Neural cell (in vitro differentiated cells): ENCODE measurements around the gene CLDN20. TPM values are rescaled to one million over a fixed set of nuclear protein-coding genes. Genes with fewer than 3 reads are reported as not detected.

ENCODE experiments used
- H2AFZ ChIP-seq: fragments of 200-600, 300-800 bp; sonication (generic), shearing (Covaris generic); 2 replicates; pipeline ENCODE4 v1.6.0; 2014; ENCODE audit warnings: low read depth, mild to moderate bottlenecking, antibody characterized with exemption, low read length, moderate library complexity
- H3F3A ChIP-seq: fragments of 200-600 bp; shearing (Covaris generic); 2 replicates; pipeline ENCODE4 v1.6.1; 2016; ENCODE audit warnings: mild to moderate bottlenecking, moderate library complexity, mixed read lengths, antibody characterized with exemption, low read length; ENCODE audit not compliant: insufficient read depth, poor library complexity, severe bottlenecking
- H3K27ac ChIP-seq: fragments of 200-600, 300-800 bp; sonication (generic), shearing (Covaris generic); 2 replicates; pipeline ENCODE4 v1.5.1; 2014; ENCODE audit warnings: mild to moderate bottlenecking, low read length, moderate library complexity
- H3K27me3 ChIP-seq: fragments of 300-800, 200-600 bp; sonication (generic), shearing (Covaris generic); 2 replicates; pipeline ENCODE4 v1.6.0; 2014; ENCODE audit warnings: mild to moderate bottlenecking, low read depth, low read length, moderate library complexity; ENCODE audit not compliant: insufficient read depth
- H3K36me3 ChIP-seq: fragments of 300-800, 200-600 bp; sonication (generic), shearing (Covaris generic); 2 replicates; pipeline ENCODE4 v1.5.1; 2014; ENCODE audit warnings: mild to moderate bottlenecking, antibody characterized with exemption, low read length, moderate library complexity; ENCODE audit not compliant: insufficient read depth
- H3K4me2 ChIP-seq: fragments of 300-800, 200-600 bp; sonication (generic), shearing (Covaris generic); 2 replicates; pipeline ENCODE4 v1.6.0; 2014; ENCODE audit warnings: mild to moderate bottlenecking, low read length
- H3K4me3 ChIP-seq: fragments of 300-800, 200-600 bp; sonication (generic), shearing (Covaris generic); 2 replicates; pipeline ENCODE4 v1.5.1; 2014; ENCODE audit warnings: mild to moderate bottlenecking, low read length, moderate library complexity
- H3K79me2 ChIP-seq: fragments of 200-600 bp; shearing (Covaris generic); replicated peaks from 2 replicates; pipeline ENCODE4 v1.6.0; 2014; ENCODE audit warnings: mild to moderate bottlenecking, low read length, moderate library complexity; ENCODE audit not compliant: insufficient read depth
- H3K9ac ChIP-seq: fragments of 300-800, 200-600 bp; sonication (generic), shearing (Covaris generic); 2 replicates; pipeline ENCODE4 v1.6.1; 2016; ENCODE audit warnings: mild to moderate bottlenecking, low read length, mixed read lengths
- H3K9me2 ChIP-seq: fragments of 200-600 bp; shearing (Covaris generic); 2 replicates; pipeline ENCODE4 v1.6.1; 2016; ENCODE audit warnings: mild to moderate bottlenecking, low read length, mixed read lengths; ENCODE audit not compliant: insufficient read depth
- H3K9me3 ChIP-seq: fragments of 200-600, 300-800 bp; sonication (generic), shearing (Covaris generic); 2 replicates; pipeline ENCODE4 v1.6.1; 2016; ENCODE audit warnings: mild to moderate bottlenecking, mixed run types, low read length, moderate library complexity, mixed read lengths
- H4K20me1 ChIP-seq: fragments of 200-600 bp; shearing (Covaris generic); 2 replicates; pipeline ENCODE4 v1.6.1; 2016; ENCODE audit warnings: mild to moderate bottlenecking, mixed run types; ENCODE audit not compliant: insufficient read depth
- EP300 ChIP-seq: fragments of 450-650 bp; conservative IDR thresholded peaks from 2 replicates; pipeline ENCODE4 v1.6.1; 2014; ENCODE audit warnings: antibody characterized with exemption, mild to moderate bottlenecking, moderate library complexity; ENCODE audit not compliant: poor library complexity, severe bottlenecking
- EZH2 ChIP-seq: fragments of 200-600, 300-800 bp; shearing (Covaris generic), sonication (generic); IDR thresholded peaks from 2 replicates; pipeline ENCODE4 v1.6.1; 2014; ENCODE audit warnings: antibody characterized with exemption, low read length, borderline replicate concordance, mild to moderate bottlenecking; ENCODE audit not compliant: insufficient read depth, poor library complexity, severe bottlenecking
- MXI1 ChIP-seq: fragments of 450-650 bp; conservative IDR thresholded peaks from 2 replicates; pipeline ENCODE4 v1.6.1; 2014; ENCODE audit warnings: antibody characterized with exemption, mild to moderate bottlenecking; ENCODE audit not compliant: poor library complexity, severe bottlenecking
- POLR2AphosphoS5 ChIP-seq: IDR thresholded peaks from 2 replicates; pipeline ENCODE4 v1.6.1; 2012
- RAD21 ChIP-seq: fragments of 450-650 bp; conservative IDR thresholded peaks from 2 replicates; pipeline ENCODE4 v1.6.1; 2014; ENCODE audit warnings: antibody characterized with exemption, mild to moderate bottlenecking, moderate library complexity
- REST ChIP-seq: IDR thresholded peaks from 2 replicates; pipeline ENCODE4 v1.6.1; 2012; ENCODE audit warnings: borderline replicate concordance
- SMC3 ChIP-seq: fragments of 450-650 bp; conservative IDR thresholded peaks from 2 replicates; pipeline ENCODE4 v1.6.1; 2014; ENCODE audit warnings: antibody characterized with exemption, mild to moderate bottlenecking, moderate library complexity; ENCODE audit not compliant: poor library complexity
- TAF1 ChIP-seq: IDR thresholded peaks from 2 replicates; pipeline ENCODE4 v1.6.1; 2012; ENCODE audit warnings: low read depth
- polyA plus RNA-seq: library from polyadenylated mRNA; depleted of rRNA; stranded (reverse); fragments of >200 nt; gene quantifications from 2 replicates; pipeline ENCODE4 v1.2.3, GENCODE V29; 2014
- TF ChIP-seq, protein P1 (sequence below): fragments of 450-650 bp; IDR thresholded peaks from 2 replicates; pipeline ENCODE4 v1.5.1; 2014; ENCODE audit warnings: antibody characterized with exemption, mild to moderate bottlenecking, moderate library complexity; ENCODE audit not compliant: poor library complexity, severe bottlenecking

CLDN20 gene
- polyA plus RNA-seq, 1 donor from 2014 or later: not detected

DNA sequence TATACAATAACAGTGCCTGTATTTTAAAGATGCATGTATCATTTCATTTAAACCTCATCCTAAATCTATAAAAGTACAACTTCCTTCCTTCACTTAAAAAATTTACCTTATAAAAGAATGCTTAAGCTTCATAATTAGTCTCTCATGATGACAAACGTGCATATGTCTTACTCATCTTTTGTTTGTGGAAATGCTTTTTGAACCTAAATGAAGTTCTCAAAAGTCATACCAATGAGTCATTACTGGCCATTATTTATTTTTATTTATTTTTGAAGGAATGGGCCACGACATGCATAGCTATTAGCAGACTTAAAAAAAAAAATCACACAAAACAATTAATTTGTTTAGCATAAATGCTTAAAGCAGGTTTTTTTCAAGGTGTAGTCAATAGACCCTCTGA is 46.8 kb downstream of the CLDN20 start:
- no peak overlapping the region for H3K4me3 ChIP-seq
- no peak overlapping the region for H2AFZ ChIP-seq
- H3K4me2 ChIP-seq: no peak overlapping the region
- H3K9me3 ChIP-seq: no peaks in the 10 kb centered on the region
- no peak overlapping the region for H3K9ac ChIP-seq
- H3F3A ChIP-seq: no peaks in the 10 kb centered on the region
- H4K20me1 ChIP-seq: no peaks in the 10 kb centered on the region
- no peak overlapping the region for H3K27ac ChIP-seq
- H3K36me3 ChIP-seq: no peaks in the 10 kb centered on the region
- H3K9me2 ChIP-seq: no peaks in the 10 kb centered on the region
- TF ChIP-seq REST: no peak
- TF ChIP-seq POLR2AphosphoS5: no peak
- TF ChIP-seq MXI1: no peak
- TF ChIP-seq SMC3: no peak
- no peak for TF ChIP-seq EP300
- TF ChIP-seq RAD21: no peak
- TF ChIP-seq TAF1: no peak
- TF ChIP-seq, protein P1, sequence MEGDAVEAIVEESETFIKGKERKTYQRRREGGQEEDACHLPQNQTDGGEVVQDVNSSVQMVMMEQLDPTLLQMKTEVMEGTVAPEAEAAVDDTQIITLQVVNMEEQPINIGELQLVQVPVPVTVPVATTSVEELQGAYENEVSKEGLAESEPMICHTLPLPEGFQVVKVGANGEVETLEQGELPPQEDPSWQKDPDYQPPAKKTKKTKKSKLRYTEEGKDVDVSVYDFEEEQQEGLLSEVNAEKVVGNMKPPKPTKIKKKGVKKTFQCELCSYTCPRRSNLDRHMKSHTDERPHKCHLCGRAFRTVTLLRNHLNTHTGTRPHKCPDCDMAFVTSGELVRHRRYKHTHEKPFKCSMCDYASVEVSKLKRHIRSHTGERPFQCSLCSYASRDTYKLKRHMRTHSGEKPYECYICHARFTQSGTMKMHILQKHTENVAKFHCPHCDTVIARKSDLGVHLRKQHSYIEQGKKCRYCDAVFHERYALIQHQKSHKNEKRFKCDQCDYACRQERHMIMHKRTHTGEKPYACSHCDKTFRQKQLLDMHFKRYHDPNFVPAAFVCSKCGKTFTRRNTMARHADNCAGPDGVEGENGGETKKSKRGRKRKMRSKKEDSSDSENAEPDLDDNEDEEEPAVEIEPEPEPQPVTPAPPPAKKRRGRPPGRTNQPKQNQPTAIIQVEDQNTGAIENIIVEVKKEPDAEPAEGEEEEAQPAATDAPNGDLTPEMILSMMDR: no peak
- no peak for TF ChIP-seq EZH2
- peaks cover 7% of the 10 kb centered on the region for H3K79me2 ChIP-seq
- no peaks in the 10 kb centered on the region for H3K27me3 ChIP-seq

- Histone ChIP-seq H3K4me2 (no peak overlapping the region), H3K9me3 (no peaks in the 10 kb centered on the region), H3K9me2 (no peaks in the 10 kb centered on the region), H3K4me3 (no peak overlapping the region), H2AFZ (no peak overlapping the region), H3K79me2 (peaks cover 7% of the 10 kb centered on the region), H3K36me3 (no peaks in the 10 kb centered on the region), H3F3A (no peaks in the 10 kb centered on the region), H4K20me1 (no peaks in the 10 kb centered on the region), H3K27me3 (no peaks in the 10 kb centered on the region), H3K27ac (no peak overlapping the region), H3K9ac (no peak overlapping the region)
- TF ChIP-seq TAF1 (no peak), REST (no peak), MXI1 (no peak), RAD21 (no peak), EP300 (no peak), SMC3 (no peak), EZH2 (no peak), POLR2AphosphoS5 (no peak)
- TF ChIP-seq, protein P1: no peak
Measured at GRCh38 chr6:155311086-155311485, 47.3 kb downstream of the CLDN20 start.
